ENCODE results near the gene TMEM245. TPM values are rescaled to one million over a fixed set of nuclear protein-coding genes. Genes with fewer than 3 reads are reported as not detected.
A peak's percentile ranks its signal among the peaks of the same experiment; 100 is the strongest.

TMEM245 gene
- total and polyA plus RNA-seq, 7 donors = 6.0 to 77.8 (median 43.5) TPM

GRCh38 chr9:109097146-109097545 is 22.6 kb downstream of the TMEM245 start:
- ATAC-seq = no peak
- H3K4me3 ChIP-seq = no peak overlapping the region
- 87 to 92% (median 91%) methylated on average over 4 of the region's 4 CpGs for WGBS, 3 donors
- peak overlapping the region; percentile 76 for H3K27ac ChIP-seq
- H3K36me3 ChIP-seq (ENCODE audit: insufficient read depth in 1 of 2, low read depth in 1 of 2) = peaks cover 0 to 12% of the 10 kb centered on the region in 2 donors
- no peaks in the 10 kb centered on the region for H3K27me3 ChIP-seq (ENCODE audit: insufficient read depth in 3 of 3, low read length in 2 of 3)
- H3K4me1 ChIP-seq = peaks cover 96% of the 10 kb centered on the region
- DNase-seq = no peak
- no peak for TF ChIP-seq CTCF (IDR thresholded peaks at IDR 0.05)
- no peaks in the 10 kb centered on the region for H3K9me3 ChIP-seq
- intact Hi-C loops (cut with DNase I) = no loop called here

- intact Hi-C loops (cut with DNase I) = no loop called here
- H3K27me3 ChIP-seq (ENCODE audit: insufficient read depth in 3 of 3, low read length in 2 of 3) = no peaks in the 10 kb centered on the region
- H3K27ac ChIP-seq = peak overlapping the region; percentile 76
- peaks cover 0 to 21% of the 10 kb centered on the region in 2 donors for H3K36me3 ChIP-seq (ENCODE audit: insufficient read depth in 1 of 2, low read depth in 1 of 2)
- peaks cover 80% of the 10 kb centered on the region for H3K4me1 ChIP-seq
- no peak for TF ChIP-seq CTCF (IDR thresholded peaks at IDR 0.05)
- DNase-seq = no peak
- H3K4me3 ChIP-seq = no peak overlapping the region
- 30 to 38% (median 31%) methylated on average over 3 of the region's 3 CpGs for WGBS, 3 donors
- no peaks in the 10 kb centered on the region for H3K9me3 ChIP-seq
- peak in 1 of 4 donors; percentile 55 for ATAC-seq
These were observed 24.4 kb downstream of the TMEM245 start for GRCh38 chr9:109095321-109095720.

GRCh38 chr9:109094268-109094667 is 25.5 kb downstream of the TMEM245 start:
- Histone ChIP-seq H3K4me3 (no peak overlapping the region), H3K27ac (peak overlapping the region; percentile 76), H3K36me3 (ENCODE audit: insufficient read depth in 1 of 2, low read depth in 1 of 2) (peaks cover 0 to 32% of the 10 kb centered on the region in 2 donors), H3K4me1 (peaks cover 70% of the 10 kb centered on the region), H3K27me3 (ENCODE audit: insufficient read depth in 3 of 3, low read length in 2 of 3) (no peaks in the 10 kb centered on the region), H3K9me3 (no peaks in the 10 kb centered on the region)
- ATAC-seq = no peak
- intact Hi-C loops (cut with DNase I) = no loop called here
- no peak for TF ChIP-seq CTCF (IDR thresholded peaks at IDR 0.05)
- 48 to 74% (median 60%) methylated on average over 6 of the region's 6 CpGs for WGBS, 3 donors
- no peak for DNase-seq

GRCh38 chr9:109092587-109092986 is 27.2 kb downstream of the TMEM245 start:
- H3K9me3 ChIP-seq = no peaks in the 10 kb centered on the region
- no peak overlapping the region for H3K27ac ChIP-seq
- ATAC-seq = no peak
- no peaks in the 10 kb centered on the region for H3K27me3 ChIP-seq (ENCODE audit: insufficient read depth in 3 of 3, low read length in 2 of 3)
- intact Hi-C loops (cut with DNase I) = no loop called here
- H3K4me1 ChIP-seq = peaks cover 55% of the 10 kb centered on the region
- no peak overlapping the region for H3K4me3 ChIP-seq
- TF ChIP-seq CTCF (IDR thresholded peaks at IDR 0.05) = no peak
- H3K36me3 ChIP-seq (ENCODE audit: insufficient read depth in 1 of 2, low read depth in 1 of 2) = peaks cover 0 to 47% of the 10 kb centered on the region in 2 donors
- 19 to 48% (median 39%) methylated on average over 1 of the region's 1 CpG for WGBS, 3 donors
- no peak for DNase-seq

- no peaks in the 10 kb centered on the region for H3K27me3 ChIP-seq (ENCODE audit: insufficient read depth in 3 of 3, low read length in 2 of 3)
- DNase-seq (no peak), ATAC-seq (no peak)
- H3K36me3 ChIP-seq (ENCODE audit: insufficient read depth in 1 of 2, low read depth in 1 of 2) = peaks cover 3 to 51% of the 10 kb centered on the region in 2 donors
- H3K4me3 ChIP-seq = no peak overlapping the region
- no peak overlapping the region for H3K27ac ChIP-seq
- intact Hi-C loops (cut with DNase I) = no loop called here
- peaks cover 50% of the 10 kb centered on the region for H3K4me1 ChIP-seq
- no peak for TF ChIP-seq CTCF (IDR thresholded peaks at IDR 0.05)
- no peaks in the 10 kb centered on the region for H3K9me3 ChIP-seq
These were observed 27.6 kb downstream of the TMEM245 start for GRCh38 chr9:109092051-109092580.

Data from psoas muscle (tissue), 8 donors.